ENCODE measurements around the gene IFT88.

GRCh38 chr13:20609145-20609544 lies 42.2 kb downstream of the IFT88 start:
- TF ChIP-seq CTCF (conservative IDR thresholded peaks at IDR 0.05 in 1 of 2, IDR thresholded peaks at IDR 0.05 in 1 of 2; ENCODE audit: low read depth in 1 of 2, low read length in 2 of 2) (no peak), EZH2 (IDR thresholded peaks at IDR 0.05; ENCODE audit: low read length, missing control alignments) (no peak)

All from fibroblast of lung (primary cell).